Amniotic epithelial cell (primary cell): ENCODE measurements around the gene YPEL3.
"Not testable (repeated sequence)": the region's sequence is repeated elsewhere in the genome, so short reads cannot be mapped to it uniquely, and the experiment has no call there.

ENCODE experiments used
- DNase-seq: peaks from one replicate; pipeline ENCODE4 v3.0.0-alpha.2; 2010; ENCODE audit warnings: low read depth

The YPEL3 gene

DNA sequence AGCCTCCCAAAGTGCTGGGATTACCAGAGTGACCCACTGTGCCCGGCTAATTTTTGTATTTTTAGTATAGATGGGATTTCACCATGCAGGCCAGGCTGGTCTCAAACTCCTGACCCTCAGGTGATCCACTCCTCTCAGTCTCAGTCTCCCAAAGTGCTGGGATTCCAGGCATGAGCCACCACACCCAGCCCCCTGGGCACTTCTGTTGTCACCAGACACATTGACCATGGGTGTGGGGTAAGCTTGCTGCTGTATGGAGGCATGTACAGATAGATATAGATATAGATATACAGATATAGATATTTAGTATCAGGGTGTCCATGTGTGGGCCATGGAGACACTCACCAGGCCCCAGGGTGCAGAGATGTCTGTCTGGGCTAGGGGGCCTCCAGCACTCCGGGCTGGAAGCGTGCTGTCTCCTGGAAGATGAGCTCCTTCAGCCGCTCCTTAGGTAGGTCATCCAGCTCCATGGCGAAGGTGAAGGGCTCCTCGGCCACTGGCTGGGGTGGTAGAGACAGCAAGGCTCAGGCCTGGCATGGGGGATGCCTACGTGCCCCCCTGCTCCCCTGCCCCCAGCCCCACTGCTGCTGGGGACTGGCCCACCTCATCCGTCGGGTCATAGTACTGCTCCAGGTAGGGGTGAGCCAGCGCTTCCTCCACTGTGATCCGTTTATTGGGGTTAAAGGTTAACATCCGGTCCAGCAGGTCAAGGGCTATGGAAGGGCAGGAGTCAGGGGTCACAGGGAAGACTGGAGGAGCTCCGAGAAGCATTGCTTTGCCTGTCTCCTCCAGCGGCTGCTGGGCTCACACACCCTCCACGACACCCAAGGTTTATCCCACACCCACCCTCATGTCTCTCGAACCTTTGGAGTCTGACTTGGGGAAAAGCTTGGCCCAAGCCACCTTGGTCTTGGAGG, 20.5 kb upstream of the YPEL3 start:
- DNase-seq: no peak

GRCh38 chr16:30115238-30115637, 19.2 kb upstream of the YPEL3 start:
- DNase-seq: no peak

DNA sequence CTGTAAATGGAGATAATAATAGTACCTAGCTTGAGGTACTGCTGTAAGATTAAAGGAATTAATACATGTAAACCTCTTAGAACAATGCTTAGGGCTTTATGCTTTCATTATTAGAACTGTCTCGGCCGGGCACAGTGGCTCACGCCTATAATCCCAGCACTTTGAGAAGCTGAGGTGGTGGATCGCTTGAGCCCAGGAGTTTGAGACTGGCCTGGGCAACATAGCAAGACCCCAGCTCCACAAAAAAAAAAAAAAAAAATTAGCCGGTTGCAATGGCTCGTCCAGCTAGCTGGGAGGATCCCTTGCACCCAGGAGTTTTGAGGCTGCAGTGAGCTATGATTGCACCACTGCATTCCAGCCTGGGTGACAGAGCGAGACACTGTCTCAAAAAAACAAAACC, 18.8 kb upstream of the YPEL3 start:
- DNase-seq: not testable (repeated sequence)

GRCh38 chr16:30114411-30114810, 18.4 kb upstream of the YPEL3 start:
- DNase-seq: no peak

DNA sequence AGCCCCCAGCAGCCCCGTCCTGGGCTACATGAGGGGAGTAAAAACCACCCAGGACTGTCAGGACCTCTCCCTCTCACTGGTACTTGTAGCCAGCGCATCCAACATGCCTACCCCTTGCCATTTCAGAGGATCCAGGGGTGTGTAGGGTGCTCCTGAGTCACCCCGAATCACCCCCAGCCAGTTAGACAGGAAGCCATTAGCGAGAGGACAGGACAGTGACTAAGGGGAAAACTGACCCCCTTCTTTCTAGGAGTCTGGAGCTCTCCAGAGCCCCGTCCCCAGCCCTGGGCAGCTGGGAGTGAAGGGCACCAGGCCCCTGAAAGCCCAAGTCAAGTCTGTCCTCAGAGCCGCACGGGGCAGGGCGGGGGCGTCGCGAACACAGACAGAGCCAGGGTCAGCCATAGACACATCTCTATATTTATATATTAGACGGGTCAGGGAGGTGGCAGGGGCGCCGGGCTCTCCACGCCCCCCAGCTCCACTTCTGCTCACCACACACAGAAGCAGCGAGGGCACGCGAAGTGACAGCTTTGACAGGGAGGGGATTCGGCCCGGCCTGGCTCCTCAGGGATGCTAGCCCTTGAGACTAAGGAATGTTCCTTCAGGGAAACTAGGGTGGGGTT, 17.8 kb upstream of the YPEL3 start:
- DNase-seq: no peak

GRCh38 chr16:30113031-30113710, 17.2 kb upstream of the YPEL3 start, which contains the start of gene GDPD3:
TSS of gene GDPD3 (minus strand) at chr16:30113537. CDS start at chr16:30113478, 59 bp downstream.
- DNase-seq: peak; percentile 13

- DNase-seq: peak; percentile 53
Measured at GRCh38 chr16:30112197-30113030, 16.4 kb upstream of the YPEL3 start.

- DNase-seq: peak; percentile 10
Measured at GRCh38 chr16:30110661-30111060, 14.6 kb upstream of the YPEL3 start.

DNA sequence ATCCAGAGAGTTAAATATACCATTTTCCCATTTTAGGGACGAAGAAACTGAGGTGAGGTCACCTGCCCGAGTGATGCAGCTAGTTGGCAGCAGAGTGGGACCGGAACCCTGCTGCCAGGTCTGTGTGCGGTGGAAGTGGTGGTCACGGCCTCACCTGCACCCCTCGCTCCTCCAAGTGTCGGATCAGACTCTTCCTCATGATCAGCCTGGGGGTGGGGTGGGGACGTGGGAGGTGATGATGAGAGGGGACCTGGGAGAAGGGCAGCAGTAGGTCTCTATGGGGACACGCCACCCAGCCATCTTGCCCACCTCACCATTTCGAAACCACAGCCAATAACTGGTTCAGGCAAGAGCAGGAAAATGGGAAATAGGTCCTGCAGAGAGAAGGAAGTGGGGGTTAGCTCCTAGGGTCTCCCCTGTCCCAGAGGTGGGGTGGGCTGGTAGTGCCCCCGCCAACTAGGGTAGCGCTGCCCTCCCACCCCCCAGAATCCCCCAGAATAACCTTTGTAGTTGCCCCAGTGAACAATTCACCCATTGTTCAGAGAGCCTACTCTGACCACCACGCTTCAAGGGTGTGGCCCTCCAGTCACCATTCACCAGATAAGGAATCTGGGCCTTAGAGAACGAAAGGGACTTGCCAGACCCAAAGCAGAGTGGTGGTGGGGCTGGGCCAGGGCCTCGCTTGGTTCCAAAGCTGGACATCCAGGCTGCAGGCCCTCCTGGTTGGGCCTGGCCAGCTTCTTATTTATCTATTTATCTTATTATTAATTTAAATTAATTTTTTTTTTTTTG, 12.2 kb upstream of the YPEL3 start:
- DNase-seq: no peak

- no peak for DNase-seq
Measured at GRCh38 chr16:30104492-30104891, 8.5 kb upstream of the YPEL3 start.

GRCh38 chr16:30104090-30104489, 8.1 kb upstream of the YPEL3 start:
- no peak for DNase-seq

GRCh38 chr16:30096862-30097563, 1.0 kb upstream of the YPEL3 start:
- DNase-seq: no peak

GRCh38 chr16:30095166-30096078, 591 bp downstream of the YPEL3 start:
- no peak for DNase-seq

GRCh38 chr16:30094541-30095165, 1.4 kb downstream of the YPEL3 start:
- no peak for DNase-seq

- peak; percentile 56 for DNase-seq
Measured at GRCh38 chr16:30092373-30093010, 3.5 kb downstream of the YPEL3 start.

DNA sequence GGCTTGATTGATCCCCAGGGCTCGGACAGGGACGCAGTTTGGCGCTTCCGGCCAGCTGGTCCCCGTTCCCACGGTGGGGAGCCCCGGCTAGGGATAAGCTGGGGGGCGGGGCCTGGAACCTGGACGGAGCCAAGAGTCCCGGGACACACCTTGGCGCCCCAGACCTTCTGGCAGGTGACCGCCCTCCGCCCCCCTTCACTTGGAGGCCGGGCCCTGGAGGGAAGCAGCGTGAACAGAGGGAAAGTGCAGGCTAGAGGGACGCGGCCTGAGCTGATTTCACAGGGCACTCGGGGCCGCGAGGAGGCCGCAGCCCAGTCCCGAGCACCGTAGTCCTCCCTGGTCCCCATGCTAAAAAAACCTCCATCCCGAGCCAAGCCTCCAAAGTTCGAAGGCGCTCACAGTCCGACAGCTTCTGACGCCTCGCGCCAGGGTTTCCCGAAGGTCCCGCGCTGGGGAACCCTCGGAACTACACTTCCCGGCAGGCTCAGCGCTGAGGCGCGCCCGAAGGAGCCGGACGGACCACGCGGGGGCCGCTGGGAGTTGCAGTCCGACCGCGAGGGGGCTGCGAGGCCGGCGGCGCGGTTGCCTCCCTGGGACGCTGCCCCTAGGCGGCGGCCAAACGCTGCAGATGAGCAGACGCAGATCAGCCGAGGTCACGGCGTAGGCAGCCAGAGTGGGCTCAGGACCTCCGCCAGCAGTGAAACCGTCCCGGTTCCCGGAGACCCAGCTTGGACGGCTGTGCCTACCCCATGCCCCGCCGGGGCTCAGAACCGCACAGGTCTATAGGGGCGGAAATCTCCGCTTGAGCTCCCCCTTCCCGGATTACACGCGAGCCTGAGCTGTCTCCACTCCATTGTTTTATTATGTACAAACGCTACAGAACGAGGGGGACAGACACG, 4.3 kb downstream of the YPEL3 start, which contains the start of gene TBX6:
Gene TBX6, minus strand, starts transcription at position 451 of the 899 bp plus-strand sequence. CDS start 731 bp downstream, outside the sequence.
- DNase-seq: peak; percentile 81
